Endothelial cell of umbilical vein (primary cell): ENCODE data around the gene IGF2BP1. TPM values are rescaled to one million over a fixed set of nuclear protein-coding genes. Genes with fewer than 3 reads are reported as not detected.
A peak's percentile ranks its signal among the peaks of the same experiment; 100 is the strongest.

Experiments used
- BruUV-seq: library from RNA; stranded (reverse); fragments of 400-500 nt; replicated peaks from 2 replicates; lab custom pipeline; 2021; lab: Mats Ljungman, UMichigan
- CTCF ChIA-PET: fragments of 300-600, 350-600 bp; sonication (Branson Sonifier 250); formaldehyde crosslinking; loops from one replicate; lab custom pipeline; 2021; ENCODE audit warnings: antibody characterized with exemption, inconsistent platforms; lab: Charles Lee
- POLR2A ChIA-PET: fragments of 300-600, 350-600 bp; sonication (Branson Sonifier 250); formaldehyde crosslinking; loops from one replicate; lab custom pipeline; 2021; ENCODE audit warnings: antibody characterized with exemption, inconsistent platforms; lab: Charles Lee
- DNase-seq: peaks from one replicate; pipeline ENCODE4 v3.0.0-alpha.2; 2011; ENCODE audit warnings: low read depth, low spot score
- FAIRE-seq: peaks from 2 replicates; lab custom pipeline; 2011; peaks lifted over from hg19 to GRCh38; lab: Jason Lieb, UNC
- H2AFZ ChIP-seq: 2 replicates; pipeline ENCODE4 v1.6.0; 2012; ENCODE audit warnings: low read depth, low read length, control low read depth, inconsistent platforms
- H3K27ac ChIP-seq: 2 replicates; pipeline ENCODE4 v1.5.1; 2011; ENCODE audit warnings: low read depth, mild to moderate bottlenecking, control low read depth, low read length, moderate library complexity; ENCODE audit not compliant: insufficient read depth
- H3K27me3 ChIP-seq, 2 experiments: 2 replicates each; pipeline versions ENCODE4 v1.6.0 to v1.6.1; 2011; ENCODE audit warnings: low read length in 2 of 2, mixed read lengths in 1 of 2; ENCODE audit not compliant: control insufficient read depth in 2 of 2, insufficient read depth in 2 of 2
- H3K36me3 ChIP-seq, 2 experiments: 2 replicates in 1 of 2; 3 replicates in 1 of 2; pipeline ENCODE4 v1.5.1; 2011; ENCODE audit warnings: low read length in 2 of 2, mild to moderate bottlenecking in 1 of 2, moderate library complexity in 1 of 2; ENCODE audit not compliant: control insufficient read depth in 2 of 2, insufficient read depth in 2 of 2; ENCODE audit errors: extremely low read depth in 1 of 2
- H3K4me1 ChIP-seq: 3 replicates; pipeline ENCODE4 v1.5.1; 2011; ENCODE audit warnings: mild to moderate bottlenecking, low read length; ENCODE audit not compliant: control insufficient read depth, insufficient read depth; ENCODE audit errors: extremely low read depth
- H3K4me2 ChIP-seq: 2 replicates; pipeline ENCODE4 v1.6.1; 2011; ENCODE audit warnings: low read length, control low read depth, mixed read lengths; ENCODE audit not compliant: insufficient read depth
- H3K4me3 ChIP-seq, 3 experiments: fragments of 200-600 bp in 1 of 3; sonication (generic), shearing (Covaris generic) in 1 of 3; replicated peaks in 1 of 3; 2 replicates each; pipeline ENCODE4 v1.5.1; 2011 to 2016; ENCODE audit warnings: control low read depth in 3 of 3, low read length in 3 of 3, mild to moderate bottlenecking in 2 of 3, inconsistent platforms in 1 of 3, low read depth in 1 of 3, moderate library complexity in 1 of 3; ENCODE audit not compliant: insufficient read depth in 1 of 3
- H3K79me2 ChIP-seq: 2 replicates; pipeline ENCODE4 v1.6.0; 2012; ENCODE audit warnings: low read length, inconsistent platforms; ENCODE audit not compliant: control insufficient read depth, insufficient read depth
- H3K9ac ChIP-seq: replicated peaks from 2 replicates; pipeline ENCODE3; 2011; ENCODE audit warnings: low read length, control low read depth; ENCODE audit not compliant: insufficient read depth; ENCODE audit errors: extremely low read depth
- H3K9me1 ChIP-seq: replicated peaks from 3 replicates; pipeline ENCODE4 v1.6.0; 2011; ENCODE audit warnings: mild to moderate bottlenecking, low read length; ENCODE audit not compliant: control insufficient read depth, insufficient read depth; ENCODE audit errors: extremely low read depth
- H3K9me3 ChIP-seq: replicated peaks from 2 replicates; pipeline ENCODE4 v1.5.1; 2012; ENCODE audit warnings: low read length, inconsistent platforms; ENCODE audit not compliant: control insufficient read depth, insufficient read depth
- H4K20me1 ChIP-seq: replicated peaks from 2 replicates; pipeline ENCODE3; 2011; ENCODE audit warnings: mild to moderate bottlenecking, low read length; ENCODE audit not compliant: control insufficient read depth, insufficient read depth; ENCODE audit errors: extremely low read depth
- EZH2 ChIP-seq: IDR thresholded peaks from 2 replicates; pipeline ENCODE4 v1.6.1; 2012; ENCODE audit warnings: borderline replicate concordance, low read depth, mild to moderate bottlenecking, moderate library complexity, low read length, inconsistent platforms; ENCODE audit not compliant: severe bottlenecking
- FOS ChIP-seq: IDR thresholded peaks from 2 replicates; pipeline ENCODE4 v1.6.1; 2011; ENCODE audit warnings: mild to moderate bottlenecking, low read length, moderate library complexity, borderline replicate concordance; ENCODE audit not compliant: insufficient read depth
- GATA2 ChIP-seq: IDR thresholded peaks from 2 replicates; pipeline ENCODE4 v1.7.0; 2011; ENCODE audit warnings: low read depth, mild to moderate bottlenecking, moderate library complexity, mixed read lengths, low read length; ENCODE audit not compliant: insufficient read length, insufficient read depth
- JUN ChIP-seq: IDR thresholded peaks from 2 replicates; pipeline ENCODE4 v1.6.1; 2011; ENCODE audit warnings: borderline replicate concordance, low read depth; ENCODE audit not compliant: insufficient read length, insufficient read depth
- MYC ChIP-seq: IDR thresholded peaks from one replicate; pipeline ENCODE4 v1.6.1; 2011; ENCODE audit warnings: mild to moderate bottlenecking, low read depth, low read length
- POLR2A ChIP-seq: IDR thresholded peaks from 2 replicates; pipeline ENCODE4 v1.6.1; 2012; ENCODE audit warnings: low read depth, mild to moderate bottlenecking, control low read depth, low read length
- POLR2AphosphoS5 ChIP-seq: IDR thresholded peaks from 2 replicates; pipeline ENCODE4 v1.6.1; 2012; ENCODE audit warnings: low read depth, mild to moderate bottlenecking, control low read depth, low read length, moderate library complexity; ENCODE audit not compliant: insufficient read depth
- dilution Hi-C: fragments of 300-500 bp; cut with MboI; formaldehyde crosslinking; loops from one replicate; pipeline ENCODE4 v1.15.0; 2019; ENCODE audit warnings: low sequenced_read_pairs; ENCODE audit not compliant: extremely low pct_ligation_motif_present
- intact Hi-C: fragments of 100-400 bp; cut with micrococcal nuclease; formaldehyde crosslinking; loops from one replicate; pipeline ENCODE4 v1.10.0; 2022
- polyA plus RNA-seq, 4 experiments: library from polyadenylated mRNA; depleted of rRNA in 3 of 4; stranded (reverse) in 3 of 4; unstranded in 1 of 4; fragments of >200 nt; gene quantifications; 2 replicates each; pipeline versions ENCODE4 v1.2.1 to v1.2.3, GENCODE V29; 2011 to 2012; ENCODE audit warnings: missing spikeins in 1 of 4
- total RNA-seq: library from RNA; stranded (reverse); gene quantifications from 2 replicates; pipeline ENCODE4 v1.2.3, GENCODE V29; 2021
- TF ChIP-seq, protein P1 (sequence below): IDR thresholded peaks from 2 replicates; pipeline ENCODE4 v1.6.1; 2011; ENCODE audit not compliant: insufficient read depth, insufficient read length
- TF ChIP-seq, protein P2 (sequence below), 2 donors: IDR thresholded peaks; 1 replicate in 1 of 2; 2 replicates in 1 of 2; pipeline ENCODE4 v1.5.1; 2011; ENCODE audit warnings: low read length in 2 of 2, mild to moderate bottlenecking in 2 of 2, moderate library complexity in 2 of 2, control low read depth in 1 of 2, inconsistent platforms in 1 of 2, low read depth in 1 of 2; ENCODE audit not compliant: insufficient read depth in 1 of 2; ENCODE audit errors: extremely low read depth in 1 of 2

Gene IGF2BP1
- total and polyA plus RNA-seq, 2 donors (not counting 3 experiments of a cell fraction or from before 2014, with no cell fraction given) = 9.5 to 99.5 TPM

DNA sequence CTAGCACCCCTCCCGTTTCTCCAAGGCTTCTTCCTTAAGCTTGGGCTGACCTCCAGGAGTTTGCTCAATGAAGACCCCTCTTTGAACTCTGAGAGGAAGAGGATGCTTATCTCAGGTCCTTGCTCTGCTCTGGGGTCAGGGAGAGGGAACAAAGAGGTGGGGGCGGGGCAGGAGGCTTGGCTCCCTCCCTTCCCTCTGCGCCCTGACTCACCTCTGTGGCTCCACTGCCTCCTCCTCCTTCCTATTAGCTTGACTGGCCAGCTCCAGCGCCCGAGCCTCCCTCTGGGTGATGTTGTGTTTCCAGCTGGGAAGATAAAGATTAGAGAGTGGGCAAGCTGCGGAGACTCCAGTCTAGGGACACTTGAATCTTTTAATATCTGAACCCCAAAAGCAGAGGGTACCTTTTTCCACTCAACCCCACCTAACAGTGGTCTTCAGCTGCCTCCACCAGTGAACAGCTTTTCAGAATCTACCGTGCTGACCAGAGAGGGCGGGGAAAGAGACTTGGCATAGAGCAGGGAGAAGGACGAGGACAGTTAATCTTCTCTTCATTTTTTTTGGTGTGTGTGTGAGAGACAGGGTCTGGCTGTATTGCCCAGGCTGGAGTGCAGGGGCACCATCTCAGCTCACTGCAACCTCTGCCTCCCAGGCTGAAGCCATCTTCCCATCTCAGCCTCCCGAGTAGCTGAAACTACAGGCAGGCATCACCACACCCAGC is 35.5 kb upstream of the IGF2BP1 start:
- Histone ChIP-seq H3K9ac (no peak overlapping the region), H3K27ac (no peak overlapping the region), H3K36me3 (no peaks in the 10 kb centered on the region), H3K4me1 (peaks cover 8% of the 10 kb centered on the region), H3K9me3 (no peaks in the 10 kb centered on the region), H3K79me2 (no peaks in the 10 kb centered on the region), H3K4me3 (no peak overlapping the region), H4K20me1 (no peaks in the 10 kb centered on the region), H3K9me1 (no peaks in the 10 kb centered on the region), H3K4me2 (no peak overlapping the region), H3K27me3 (no peaks in the 10 kb centered on the region), H2AFZ (peak overlapping the region; percentile 58)
- intact Hi-C loops = no loop called here
- POLR2A ChIA-PET = interaction anchor here (1.6 kb wide), 1 partner anchor 35 kb away, joined by 4 read pairs; the partner anchor contains the start of gene IGF2BP1
- no TSS peak for BruUV-seq
- DNase-seq (peak; percentile 40), FAIRE-seq (peak; percentile 92)
- dilution Hi-C loops = no loop called here
- CTCF ChIA-PET = interaction anchor here (0.7 to 4.1 kb wide), 8 partner anchors 9 to 83 kb away, joined by 3 to 32 read pairs (median 6); partner anchors contain the start of gene SNF8
- TF ChIP-seq POLR2A (no peak), MYC (no peak), JUN (no peak), GATA2 (peak; percentile 51), FOS (peak; percentile 46), EZH2 (no peak), POLR2AphosphoS5 (peak; percentile 24)
- TF ChIP-seq, protein P1, sequence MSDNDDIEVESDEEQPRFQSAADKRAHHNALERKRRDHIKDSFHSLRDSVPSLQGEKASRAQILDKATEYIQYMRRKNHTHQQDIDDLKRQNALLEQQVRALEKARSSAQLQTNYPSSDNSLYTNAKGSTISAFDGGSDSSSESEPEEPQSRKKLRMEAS = no peak
- TF ChIP-seq, protein P2, sequence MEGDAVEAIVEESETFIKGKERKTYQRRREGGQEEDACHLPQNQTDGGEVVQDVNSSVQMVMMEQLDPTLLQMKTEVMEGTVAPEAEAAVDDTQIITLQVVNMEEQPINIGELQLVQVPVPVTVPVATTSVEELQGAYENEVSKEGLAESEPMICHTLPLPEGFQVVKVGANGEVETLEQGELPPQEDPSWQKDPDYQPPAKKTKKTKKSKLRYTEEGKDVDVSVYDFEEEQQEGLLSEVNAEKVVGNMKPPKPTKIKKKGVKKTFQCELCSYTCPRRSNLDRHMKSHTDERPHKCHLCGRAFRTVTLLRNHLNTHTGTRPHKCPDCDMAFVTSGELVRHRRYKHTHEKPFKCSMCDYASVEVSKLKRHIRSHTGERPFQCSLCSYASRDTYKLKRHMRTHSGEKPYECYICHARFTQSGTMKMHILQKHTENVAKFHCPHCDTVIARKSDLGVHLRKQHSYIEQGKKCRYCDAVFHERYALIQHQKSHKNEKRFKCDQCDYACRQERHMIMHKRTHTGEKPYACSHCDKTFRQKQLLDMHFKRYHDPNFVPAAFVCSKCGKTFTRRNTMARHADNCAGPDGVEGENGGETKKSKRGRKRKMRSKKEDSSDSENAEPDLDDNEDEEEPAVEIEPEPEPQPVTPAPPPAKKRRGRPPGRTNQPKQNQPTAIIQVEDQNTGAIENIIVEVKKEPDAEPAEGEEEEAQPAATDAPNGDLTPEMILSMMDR (IDR thresholded peaks at IDR 0.05; ENCODE audit: extremely low read depth in 1 of 2, insufficient read depth in 1 of 2, low read depth in 1 of 2, low read length in 2 of 2) = no peak
